Fibroblast of upper back skin (primary cell): ENCODE data around the gene PDLIM3.
A peak's percentile ranks its signal among the peaks of the same experiment; 100 is the strongest.
"Not testable (repeated sequence)": the region's sequence is repeated elsewhere in the genome, so short reads cannot be mapped to it uniquely, and the experiment has no call there.

Source experiments
- DNase-seq: peaks from one replicate; pipeline ENCODE4 v3.0.0-alpha.2; 2013

PDLIM3 gene

GRCh38 chr4:185515248-185515647 lies 20.1 kb downstream of the PDLIM3 start:
- no peak for DNase-seq

- no peak for DNase-seq
These were observed 21.1 kb downstream of the PDLIM3 start for GRCh38 chr4:185514182-185514697.

GRCh38 chr4:185513489-185514181 lies 21.7 kb downstream of the PDLIM3 start:
- peak; percentile 35 for DNase-seq

DNA sequence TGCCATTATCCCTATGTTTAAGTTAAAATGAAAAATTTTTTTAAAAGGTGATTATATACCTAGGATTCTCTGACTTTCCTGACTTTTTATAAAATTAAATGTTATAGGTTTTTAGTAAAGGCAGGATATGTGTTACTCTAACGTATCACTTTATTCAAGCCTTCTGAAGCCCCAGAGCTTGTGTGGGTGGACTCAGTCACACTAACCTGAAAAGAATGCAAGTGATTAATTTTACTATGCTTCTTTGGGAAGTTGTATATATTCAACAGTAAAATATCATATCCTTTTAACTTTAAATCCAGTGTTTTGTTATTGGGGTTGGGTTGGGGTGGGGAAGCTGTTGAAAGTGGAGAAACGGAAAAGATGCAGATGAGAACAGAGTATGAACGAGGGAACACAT lies 22.8 kb downstream of the PDLIM3 start:
- DNase-seq = peak; percentile 47

- DNase-seq = not testable (repeated sequence)
These were observed 24.1 kb downstream of the PDLIM3 start for GRCh38 chr4:185511243-185511642.

DNA sequence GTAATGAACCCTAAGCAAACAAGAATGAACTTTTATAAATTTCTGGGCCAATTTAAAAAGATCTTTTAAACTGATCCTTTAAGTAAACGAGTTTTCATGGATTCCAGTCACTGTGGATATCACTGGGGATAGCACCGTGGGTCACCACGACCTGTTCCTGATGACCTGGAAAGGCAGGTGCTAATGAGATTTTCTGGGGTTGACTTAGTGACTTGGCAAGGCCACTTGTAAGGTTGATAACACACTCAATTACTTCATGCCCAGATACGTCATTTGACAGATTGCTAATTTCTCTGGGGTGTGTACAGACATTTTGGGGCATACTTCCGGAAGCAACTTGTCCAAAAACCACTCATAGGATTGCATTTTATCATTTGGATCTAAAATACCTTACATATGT lies 24.5 kb downstream of the PDLIM3 start:
- no peak for DNase-seq

GRCh38 chr4:185508181-185508580 lies 27.1 kb downstream of the PDLIM3 start:
- DNase-seq = no peak

DNA sequence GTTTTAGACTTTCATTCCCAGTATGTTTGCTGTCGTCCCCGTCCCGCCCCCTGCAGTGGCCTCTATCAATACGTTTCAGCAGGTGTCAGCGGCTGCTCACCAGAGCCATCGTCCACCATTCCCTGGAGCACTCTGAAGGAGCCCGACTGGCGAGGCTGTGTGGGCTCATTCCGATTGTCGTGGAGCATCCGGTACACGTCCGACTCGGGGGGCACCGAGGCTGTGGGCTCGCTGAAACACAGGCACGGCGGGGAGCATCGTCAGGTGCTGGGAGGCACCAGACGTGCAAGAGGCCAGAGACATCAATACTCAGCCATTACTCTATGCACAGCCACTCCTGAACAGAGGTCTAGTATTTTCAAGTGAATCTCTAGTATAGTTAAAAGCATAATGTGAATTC lies 28.9 kb downstream of the PDLIM3 start:
- no peak for DNase-seq

GRCh38 chr4:185504098-185505047 lies 30.9 kb downstream of the PDLIM3 start:
- DNase-seq = peak; percentile 13

- DNase-seq = no peak
These were observed 32.9 kb downstream of the PDLIM3 start for GRCh38 chr4:185502386-185502785.

DNA sequence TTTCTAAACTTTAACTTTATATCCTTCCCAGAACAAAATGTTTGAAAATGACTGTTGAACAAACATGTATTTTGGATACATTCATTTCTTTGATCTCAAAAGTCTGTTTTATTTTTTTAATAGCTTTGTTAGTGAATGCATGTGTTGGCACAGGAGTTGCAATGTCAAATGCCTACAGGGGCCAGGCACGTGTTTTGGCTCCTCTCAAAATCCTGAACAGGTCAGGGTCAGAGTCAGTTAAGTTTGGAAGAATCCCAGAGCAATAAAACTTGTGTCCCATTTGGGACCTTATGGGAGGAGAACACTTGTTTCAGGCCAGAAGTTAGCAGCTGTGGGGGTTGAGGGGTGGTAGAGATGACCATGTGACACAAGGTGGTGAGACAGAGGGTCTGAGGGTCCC lies 34.7 kb downstream of the PDLIM3 start:
- no peak for DNase-seq

DNA sequence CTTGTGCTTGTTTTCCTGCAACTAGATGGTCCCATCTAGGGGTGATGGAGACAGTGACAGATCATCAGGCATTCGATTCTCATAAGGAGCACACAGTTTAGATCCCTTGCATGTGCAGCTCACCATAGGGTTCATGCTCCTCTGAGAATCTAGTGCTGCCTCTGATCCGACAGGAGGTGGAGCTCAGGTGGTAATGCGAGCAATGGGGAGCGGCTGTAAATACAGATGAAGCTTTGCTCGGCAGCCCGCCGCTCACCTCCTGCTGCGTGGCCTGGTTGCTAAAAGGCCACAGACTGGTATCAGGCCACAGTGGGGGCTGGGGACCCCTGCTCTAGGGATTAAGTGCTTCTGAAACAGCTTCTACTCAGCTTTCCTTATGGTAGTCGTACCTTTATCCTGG lies 35.3 kb downstream of the PDLIM3 start:
- no peak for DNase-seq

DNA sequence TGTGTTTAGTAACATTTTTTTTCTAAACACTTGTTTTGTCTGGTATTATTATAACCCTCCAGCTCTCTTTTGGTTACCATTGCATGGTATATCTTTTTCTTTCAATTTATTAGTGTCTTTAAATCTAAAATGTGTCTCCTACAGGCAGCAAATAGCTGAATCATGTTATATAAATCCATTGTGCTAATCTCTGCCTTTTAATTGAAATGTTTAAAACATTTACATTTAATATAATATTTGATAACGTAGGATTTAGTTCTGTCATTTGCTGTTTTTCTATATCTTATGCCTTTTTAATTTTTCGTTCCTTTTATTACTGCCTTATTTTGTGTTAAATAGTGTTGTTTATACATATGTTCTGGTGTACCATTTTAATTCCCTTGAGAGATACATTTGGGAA lies 46.7 kb downstream of the PDLIM3 start:
- DNase-seq = no peak

DNA sequence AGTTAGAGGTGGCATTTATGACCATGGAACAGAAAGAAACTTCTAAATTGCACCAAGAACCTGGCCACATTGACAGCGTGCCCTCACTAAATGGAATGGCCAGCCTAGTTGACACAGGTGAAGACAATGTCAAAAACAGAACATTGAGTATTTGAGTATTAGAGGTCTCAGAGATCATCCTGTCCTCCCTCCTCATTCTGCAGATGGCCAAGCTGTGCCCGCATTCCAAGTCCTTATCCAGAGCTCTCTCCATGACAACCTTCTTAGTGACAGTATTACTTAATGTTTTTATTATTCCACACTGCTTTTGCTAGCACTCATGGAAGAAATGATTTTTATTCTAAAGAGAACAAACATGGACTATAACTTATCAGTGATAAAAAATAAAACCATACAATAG lies 53.9 kb downstream of the PDLIM3 start:
- DNase-seq = no peak

- no peak for DNase-seq
These were observed 55.1 kb downstream of the PDLIM3 start for GRCh38 chr4:185480016-185480732.

GRCh38 chr4:185479507-185479971 lies 55.8 kb downstream of the PDLIM3 start:
- no peak for DNase-seq

DNA sequence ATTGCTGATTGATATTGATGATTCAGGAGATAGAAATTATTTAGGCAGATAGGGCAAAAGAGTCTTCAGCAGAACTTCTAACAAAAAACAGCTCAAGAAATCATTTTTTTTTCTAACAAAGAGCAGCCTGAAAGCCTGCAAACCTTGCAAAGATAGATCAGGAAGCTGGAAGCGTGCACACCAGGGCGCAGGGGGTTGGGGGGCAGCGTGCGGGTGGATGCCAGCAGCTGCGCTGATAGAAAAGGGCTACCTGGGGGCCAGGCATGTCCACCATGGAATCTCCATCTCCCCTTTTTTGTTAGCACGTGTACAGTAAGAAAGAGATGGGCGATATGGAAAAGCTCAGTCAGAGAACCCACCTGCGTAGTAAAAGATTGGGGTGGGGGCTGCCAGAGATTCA lies 62.1 kb downstream of the PDLIM3 start:
- no peak for DNase-seq

GRCh38 chr4:185472103-185472542 lies 63.2 kb downstream of the PDLIM3 start:
- no peak for DNase-seq

DNA sequence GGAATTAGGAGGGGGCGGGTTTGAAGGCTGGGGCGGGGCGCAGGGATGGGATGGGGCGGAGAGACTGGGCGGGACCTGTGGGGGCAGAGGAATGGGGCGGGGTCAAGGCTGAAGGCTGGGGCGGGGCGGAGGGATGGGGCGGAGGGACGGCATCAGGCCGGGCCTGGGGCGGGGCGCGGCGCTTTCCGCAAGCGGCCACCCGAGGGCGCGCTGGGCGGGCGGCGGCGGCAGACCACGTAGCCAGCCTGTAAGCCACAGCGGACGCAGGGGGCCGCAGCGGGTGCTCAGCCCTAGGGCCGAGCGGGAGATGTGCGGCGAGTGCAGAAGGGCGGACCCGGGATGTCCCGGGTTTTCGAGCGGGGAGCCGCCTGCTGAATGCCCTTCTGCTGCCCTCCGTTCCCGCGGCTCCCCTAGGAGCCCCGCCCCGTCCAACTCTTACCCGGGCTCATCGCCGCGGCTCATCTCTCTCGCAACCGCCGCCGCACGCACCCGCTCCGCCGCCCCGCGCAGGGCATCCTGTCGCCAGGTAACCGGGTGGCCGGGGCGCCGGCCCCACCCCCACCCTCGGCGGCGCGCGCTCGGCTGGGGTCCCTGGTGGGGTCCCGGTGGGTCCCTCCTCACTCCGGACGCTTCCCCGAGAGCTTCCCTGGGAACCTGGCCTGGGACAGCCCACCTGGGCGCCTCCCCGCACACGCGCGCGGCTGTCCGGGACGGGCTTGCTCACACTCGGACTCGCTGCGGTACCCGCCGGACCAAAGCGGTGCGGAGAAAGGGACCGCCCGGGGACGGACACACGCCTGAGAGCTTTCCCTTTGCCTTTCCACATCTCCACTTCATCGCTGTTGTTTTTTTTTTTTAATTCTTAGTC lies 63.8 kb downstream of the PDLIM3 start, which contains the start of gene CCDC110:
Gene CCDC110, minus strand, starts transcription at position 499 of the 868 bp plus-strand sequence. Its CDS starts 50 bp downstream, at position 449.
- DNase-seq = peak; percentile 92

DNA sequence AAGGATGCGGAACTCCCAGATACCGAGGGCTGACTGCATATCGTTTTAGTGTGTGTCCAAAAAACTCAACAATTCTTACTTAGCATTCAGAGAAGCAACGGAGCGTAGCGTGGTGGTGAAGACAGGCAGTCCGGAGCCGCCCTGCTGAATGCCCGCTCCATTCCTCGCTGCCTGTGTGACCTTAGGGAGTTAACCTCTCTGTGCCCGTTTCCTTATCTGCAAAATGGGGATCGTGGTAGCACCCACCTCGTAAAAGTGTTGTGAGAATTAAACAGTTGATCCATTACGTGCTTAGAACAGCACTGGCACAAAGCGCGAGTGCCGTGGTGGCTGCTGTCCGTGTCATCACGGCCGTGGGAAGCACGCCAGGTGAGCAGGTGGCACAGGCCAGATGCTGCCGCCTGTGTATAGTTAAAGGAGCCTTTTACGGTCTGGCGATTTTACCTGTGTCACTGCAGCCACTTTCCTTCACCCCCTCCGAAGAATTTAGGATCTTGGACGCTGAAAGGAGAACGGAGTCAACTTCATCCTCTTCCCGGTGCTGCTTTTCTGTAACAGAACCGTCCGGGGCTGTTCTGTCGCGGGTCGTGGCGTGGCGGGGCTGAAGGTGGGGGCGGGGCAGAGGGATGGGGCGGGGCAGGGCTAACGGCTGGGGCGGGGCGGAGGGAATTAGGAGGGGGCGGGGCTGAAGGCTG lies 64.7 kb downstream of the PDLIM3 start:
- no peak for DNase-seq

DNA sequence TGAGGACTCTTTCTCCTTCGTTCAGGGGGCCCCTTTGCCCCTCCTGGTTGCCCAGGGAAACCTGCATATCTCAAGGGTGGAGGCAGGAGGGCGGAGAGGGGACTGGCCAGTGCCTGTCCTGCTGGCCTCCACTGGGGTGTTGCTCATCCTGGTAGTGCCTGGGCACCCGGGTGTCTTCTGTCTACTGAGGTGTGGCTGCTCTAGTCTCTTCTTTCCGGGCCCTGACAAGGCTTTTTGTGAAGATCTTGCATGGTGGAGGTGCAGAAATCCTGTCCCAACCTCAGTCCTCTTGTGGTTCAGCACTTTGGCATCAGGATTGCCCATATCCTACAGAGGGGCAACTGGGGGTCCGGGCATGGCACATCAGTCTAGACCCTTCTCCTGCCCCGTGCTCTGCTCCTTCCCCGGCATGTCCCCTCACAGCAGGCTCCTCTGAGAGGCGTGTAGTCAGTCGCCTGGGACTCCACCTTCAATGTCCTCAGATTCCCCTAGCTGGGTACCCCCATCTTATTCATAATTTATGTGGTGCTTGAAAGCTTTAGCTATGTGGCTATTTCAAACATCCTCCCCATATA lies 65.6 kb downstream of the PDLIM3 start:
- DNase-seq = no peak
